Loucy (cell line): ENCODE measurements around the gene C19orf85.

Experiments used
- EZH2phosphoT487 ChIP-seq: fragments of 200-600 bp; IDR thresholded peaks from 2 replicates; pipeline ENCODE4 v1.6.1; 2018; ENCODE audit warnings: antibody characterized with exemption, mild to moderate bottlenecking, moderate library complexity, borderline replicate concordance
- TF ChIP-seq, protein P1 (sequence below): fragments of 200-600 bp; sonication (generic); conservative IDR thresholded peaks from 2 replicates; pipeline ENCODE4 v1.5.1; 2014; ENCODE audit warnings: mild to moderate bottlenecking, antibody characterized with exemption, low read length

GRCh38 chr19:55459950-55460657, 4.4 kb downstream of the C19orf85 start:
- TF ChIP-seq, protein P1, sequence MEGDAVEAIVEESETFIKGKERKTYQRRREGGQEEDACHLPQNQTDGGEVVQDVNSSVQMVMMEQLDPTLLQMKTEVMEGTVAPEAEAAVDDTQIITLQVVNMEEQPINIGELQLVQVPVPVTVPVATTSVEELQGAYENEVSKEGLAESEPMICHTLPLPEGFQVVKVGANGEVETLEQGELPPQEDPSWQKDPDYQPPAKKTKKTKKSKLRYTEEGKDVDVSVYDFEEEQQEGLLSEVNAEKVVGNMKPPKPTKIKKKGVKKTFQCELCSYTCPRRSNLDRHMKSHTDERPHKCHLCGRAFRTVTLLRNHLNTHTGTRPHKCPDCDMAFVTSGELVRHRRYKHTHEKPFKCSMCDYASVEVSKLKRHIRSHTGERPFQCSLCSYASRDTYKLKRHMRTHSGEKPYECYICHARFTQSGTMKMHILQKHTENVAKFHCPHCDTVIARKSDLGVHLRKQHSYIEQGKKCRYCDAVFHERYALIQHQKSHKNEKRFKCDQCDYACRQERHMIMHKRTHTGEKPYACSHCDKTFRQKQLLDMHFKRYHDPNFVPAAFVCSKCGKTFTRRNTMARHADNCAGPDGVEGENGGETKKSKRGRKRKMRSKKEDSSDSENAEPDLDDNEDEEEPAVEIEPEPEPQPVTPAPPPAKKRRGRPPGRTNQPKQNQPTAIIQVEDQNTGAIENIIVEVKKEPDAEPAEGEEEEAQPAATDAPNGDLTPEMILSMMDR = no peak
- TF ChIP-seq EZH2phosphoT487 = no peak
